Upper lobe of left lung (tissue), 6 donors: ENCODE results near the gene STX2. TPM values are rescaled to one million over a fixed set of nuclear protein-coding genes. Genes with fewer than 3 reads are reported as not detected.
"Not testable (repeated sequence)": the region's sequence is repeated elsewhere in the genome, so short reads cannot be mapped to it uniquely, and the experiment has no call there.

ENCODE experiments used
- ATAC-seq, 2 donors: fragments of 200-7000 bp; cut with Tn5 transposase; one replicate each; pipeline ENCODE4 v1.9.1; 2022; ENCODE audit warnings: mild to moderate bottlenecking in 2 of 2, moderate library complexity in 2 of 2; ENCODE audit not compliant: low FRiP score in 2 of 2
- DNase-seq, 2 donors: peaks; one replicate each; pipeline ENCODE4 v3.0.0-alpha.2; 2019 to 2020
- H3K27ac ChIP-seq, 4 donors: fragments of 200-600 bp; sonication (generic); one replicate each; pipeline ENCODE4 v1.5.1; 2016 to 2019
- H3K27me3 ChIP-seq, 4 donors: fragments of 200-600 bp; sonication (generic); one replicate each; pipeline ENCODE4 v1.5.1; 2017 to 2019
- H3K36me3 ChIP-seq, 4 donors: fragments of 200-600 bp; sonication (generic); one replicate each; pipeline ENCODE4 v1.5.1; 2016 to 2019
- H3K4me1 ChIP-seq, 4 donors: fragments of 200-600 bp; sonication (generic); one replicate each; pipeline ENCODE4 v1.5.1; 2018 to 2019
- H3K4me3 ChIP-seq, 4 donors: fragments of 200-600 bp; sonication (generic); one replicate each; pipeline ENCODE4 v1.5.1; 2017 to 2019; ENCODE audit warnings: mild to moderate bottlenecking in 2 of 4, moderate library complexity in 1 of 4
- H3K9me3 ChIP-seq, 4 donors: fragments of 200-600 bp; sonication (generic); one replicate each; pipeline ENCODE4 v1.5.1; 2018 to 2019
- CTCF ChIP-seq, 6 experiments: fragments of 450-650 bp in 4 of 6; fragments of 200-600 bp in 2 of 6; sonication (generic) in 2 of 6; IDR thresholded peaks; one replicate each; pipeline ENCODE4 v1.5.1; 2016 to 2019; ENCODE audit warnings: antibody characterized with exemption in 6 of 6
- EP300 ChIP-seq, 4 donors: sonication (generic); formaldehyde crosslinking; IDR thresholded peaks; one replicate each; pipeline ENCODE4 v1.5.1; 2017; ENCODE audit warnings: antibody characterized with exemption in 4 of 4, control low read depth in 2 of 4
- POLR2A ChIP-seq, 4 donors: fragments of 450-650 bp; IDR thresholded peaks; one replicate each; pipeline ENCODE4 v1.5.1; 2016 to 2017; ENCODE audit warnings: antibody characterized with exemption in 4 of 4, mild to moderate bottlenecking in 2 of 4
- POLR2AphosphoS5 ChIP-seq, 2 donors: sonication (generic); formaldehyde crosslinking; IDR thresholded peaks; one replicate each; pipeline ENCODE4 v1.5.1; 2017; ENCODE audit warnings: antibody characterized with exemption in 2 of 2
- WGBS, 2 donors: methylation state at CpG; one replicate each; pipeline ENCODE4 v1.1.5; 2017 to 2018; 5-methylcytosine and 5-hydroxymethylcytosine counted together
- total RNA-seq, 6 donors: library from RNA; depleted of rRNA in 4 of 6; stranded (reverse); fragments of >200 nt in 4 of 6; gene quantifications; one replicate each; pipeline versions ENCODE4 v1.1.0 to v1.2.1, GENCODE V29; 2016 to 2021
- donor health status: DM: no; HTN: no; CAD: no; lungs with moderate emphysema.
- donor health status: DM: no; HTN: yes; CAD: no; lungs with severe emphysema.

Gene STX2
- total RNA-seq, 6 donors from 2014 or later, result 12.4 to 113 (median 27.0) TPM

GRCh38 chr12:130762319-130762675, 76.8 kb downstream of the STX2 start:
- peaks cover 0 to 4% (median 0%) of the 10 kb centered on the region in 4 donors for H3K4me1 ChIP-seq
- WGBS, 2 donors, result 53 to 70% methylated on average over 10 of the region's 10 CpGs

GRCh38 chr12:130761537-130762318, 77.3 kb downstream of the STX2 start:
- TF ChIP-seq CTCF (IDR thresholded peaks at IDR 0.05) (peak in 2 of 6 experiments; percentile 17 to 34), EP300 (IDR thresholded peaks at IDR 0.05) (no peak)

More at GRCh38 chr12:130762319-130762675, 76.8 kb downstream of the STX2 start:
- H3K27me3 ChIP-seq, result peaks cover 0 to 4% (median 2%) of the 10 kb centered on the region in 4 donors
- H3K27ac ChIP-seq, result no peak overlapping the region
- DNase-seq (no peak), ATAC-seq (no peak)
- H3K36me3 ChIP-seq, result no peaks in the 10 kb centered on the region
- no peak overlapping the region for H3K4me3 ChIP-seq
- H3K9me3 ChIP-seq, result no peaks in the 10 kb centered on the region
- TF ChIP-seq EP300 (IDR thresholded peaks at IDR 0.05) (no peak), POLR2AphosphoS5 (IDR thresholded peaks at IDR 0.05) (no peak), CTCF (IDR thresholded peaks at IDR 0.05) (no peak), POLR2A (IDR thresholded peaks at IDR 0.05) (no peak)

DNA sequence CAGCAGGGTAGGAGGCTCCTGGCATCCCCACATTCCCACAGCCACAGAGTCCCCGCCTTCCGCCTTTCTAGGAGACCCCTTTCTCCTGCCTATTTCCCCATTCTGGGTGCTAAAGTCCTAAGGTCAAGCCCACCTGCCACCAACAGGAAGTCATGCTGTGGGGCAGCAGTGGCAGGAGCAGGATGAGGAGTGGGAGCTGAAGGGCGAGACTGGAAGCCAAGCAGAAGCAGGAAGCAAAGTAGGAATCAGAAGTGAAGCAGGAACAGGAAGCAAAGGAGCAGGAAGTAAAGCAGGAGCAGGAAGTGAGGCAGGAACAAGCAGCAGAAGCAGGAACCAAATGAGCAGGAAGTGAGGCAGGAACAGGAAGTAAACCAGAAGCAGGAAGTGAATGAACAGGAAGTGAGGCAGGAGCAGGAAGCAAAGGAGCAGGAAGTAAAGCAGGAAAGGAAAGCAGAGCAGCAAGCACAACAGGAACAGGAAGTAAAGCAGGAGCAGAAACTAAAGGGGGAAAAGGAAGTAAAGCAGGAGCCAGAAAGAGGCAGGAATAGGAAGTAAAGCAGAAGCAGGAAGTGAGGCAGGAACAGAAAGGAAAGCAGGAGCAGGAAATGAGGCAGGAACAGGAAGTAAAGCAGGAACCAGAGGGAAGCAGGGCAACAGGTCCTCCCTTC, 84.7 kb downstream of the STX2 start:
- H3K9me3 ChIP-seq, result peaks cover 0 to 6% (median 0%) of the 10 kb centered on the region in 4 donors
- DNase-seq (no peak), ATAC-seq (no peak)
- H3K36me3 ChIP-seq, result no peaks in the 10 kb centered on the region
- no peak overlapping the region for H3K4me3 ChIP-seq
- no peak overlapping the region for H3K27ac ChIP-seq
- no peaks in the 10 kb centered on the region for H3K4me1 ChIP-seq
- WGBS, 2 donors, result 85 to 90% methylated on average over 3 of the region's 3 CpGs
- no peaks in the 10 kb centered on the region for H3K27me3 ChIP-seq
- TF ChIP-seq POLR2A (IDR thresholded peaks at IDR 0.05) (no peak), CTCF (IDR thresholded peaks at IDR 0.05) (no peak), POLR2AphosphoS5 (IDR thresholded peaks at IDR 0.05) (no peak), EP300 (IDR thresholded peaks at IDR 0.05) (no peak)

More at GRCh38 chr12:130761537-130762318, 77.3 kb downstream of the STX2 start:
- H3K4me3 ChIP-seq, result no peak overlapping the region
- no peak overlapping the region for H3K27ac ChIP-seq
- no peaks in the 10 kb centered on the region for H3K36me3 ChIP-seq
- no peaks in the 10 kb centered on the region for H3K9me3 ChIP-seq
- ATAC-seq, result peak; percentile 28 to 37
- DNase-seq, result no peak
- peaks cover 0 to 4% (median 0%) of the 10 kb centered on the region in 4 donors for H3K4me1 ChIP-seq
- 33 to 53% methylated on average over 12 to 26 of the region's 29 CpGs for WGBS, 2 donors
- peaks cover 0 to 4% (median 2%) of the 10 kb centered on the region in 4 donors for H3K27me3 ChIP-seq

DNA sequence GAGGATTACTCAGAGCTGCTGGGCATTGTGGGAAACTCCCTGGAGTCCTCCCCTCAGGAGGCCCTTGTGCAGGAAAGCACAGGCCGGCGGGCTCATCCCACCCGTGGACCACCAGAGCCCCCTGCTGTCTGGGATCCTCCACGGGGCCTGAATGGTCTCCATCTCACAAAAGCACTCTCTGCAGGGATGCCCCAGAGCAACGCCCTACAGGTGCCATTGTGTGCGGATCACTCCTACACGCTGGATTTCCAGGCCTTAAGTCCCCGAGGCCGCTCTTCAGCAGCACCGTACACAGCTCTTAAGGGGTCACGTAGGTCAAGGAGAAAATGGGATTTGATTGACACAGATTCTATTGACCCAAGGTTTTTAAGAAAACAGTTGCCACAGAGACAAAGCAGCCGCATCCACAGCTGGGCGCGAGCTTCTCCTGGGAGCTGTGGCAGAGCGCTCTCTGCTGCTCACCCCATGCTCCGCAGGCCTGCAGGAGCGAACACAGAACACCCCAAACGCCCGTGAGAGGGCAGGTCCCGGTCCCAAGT, 86.3 kb downstream of the STX2 start:
- no peaks in the 10 kb centered on the region for H3K36me3 ChIP-seq
- H3K4me1 ChIP-seq, result peaks cover 0 to 6% (median 0%) of the 10 kb centered on the region in 4 donors
- H3K27ac ChIP-seq, result no peak overlapping the region
- no peak for TF ChIP-seq EP300 (IDR thresholded peaks at IDR 0.05)
- TF ChIP-seq POLR2A (IDR thresholded peaks at IDR 0.05), result no peak
- no peak for TF ChIP-seq CTCF (IDR thresholded peaks at IDR 0.05)
- TF ChIP-seq POLR2AphosphoS5 (IDR thresholded peaks at IDR 0.05), result no peak
- no peak for ATAC-seq
- peaks cover 0 to 6% (median 0%) of the 10 kb centered on the region in 4 donors for H3K9me3 ChIP-seq
- no peaks in the 10 kb centered on the region for H3K27me3 ChIP-seq
- 57 to 61% methylated on average over 17 to 20 of the region's 20 CpGs for WGBS, 2 donors
- H3K4me3 ChIP-seq, result no peak overlapping the region
- no peak for DNase-seq

GRCh38 chr12:130752037-130752436, 87.0 kb downstream of the STX2 start:
- H3K9me3 ChIP-seq, H3K36me3 ChIP-seq, DNase-seq, H3K27me3 ChIP-seq, ATAC-seq, H3K4me1 ChIP-seq, H3K27ac ChIP-seq, H3K4me3 ChIP-seq: not testable (repeated sequence)
- 82 to 93% methylated on average over 11 of the region's 11 CpGs for WGBS, 2 donors
